ENCODE data around the gene BCAS1. TPM values are rescaled to one million over a fixed set of nuclear protein-coding genes. Genes with fewer than 3 reads are reported as not detected.

Gene BCAS1
- total and polyA plus RNA-seq, 2 experiments from 2014 or later = not detected

DNA sequence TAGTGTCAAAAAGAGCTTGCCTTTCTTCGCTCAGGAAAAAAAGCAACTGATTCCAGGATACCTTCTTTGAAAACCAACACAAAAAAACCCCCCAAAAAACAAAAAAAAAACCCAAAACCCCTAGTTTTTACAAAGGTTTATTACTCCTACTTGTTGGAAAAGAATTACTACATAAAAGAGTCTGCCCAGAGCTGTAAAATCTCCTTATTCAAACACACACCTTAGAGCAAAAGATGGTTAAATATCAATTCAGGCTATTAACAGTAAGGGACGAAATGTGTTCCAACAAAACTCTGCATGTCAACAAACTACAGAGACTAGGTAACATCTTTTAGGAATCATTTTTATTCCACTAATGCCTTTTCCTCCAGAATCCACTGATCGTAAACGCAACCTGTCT, 42.7 kb downstream of the BCAS1 start:
- no peaks in the 10 kb centered on the region for H3K9me3 ChIP-seq (ENCODE audit: low read depth)
- no peak for TF ChIP-seq CTCF (IDR thresholded peaks at IDR 0.05; ENCODE audit: low read depth, low read length)

DNA sequence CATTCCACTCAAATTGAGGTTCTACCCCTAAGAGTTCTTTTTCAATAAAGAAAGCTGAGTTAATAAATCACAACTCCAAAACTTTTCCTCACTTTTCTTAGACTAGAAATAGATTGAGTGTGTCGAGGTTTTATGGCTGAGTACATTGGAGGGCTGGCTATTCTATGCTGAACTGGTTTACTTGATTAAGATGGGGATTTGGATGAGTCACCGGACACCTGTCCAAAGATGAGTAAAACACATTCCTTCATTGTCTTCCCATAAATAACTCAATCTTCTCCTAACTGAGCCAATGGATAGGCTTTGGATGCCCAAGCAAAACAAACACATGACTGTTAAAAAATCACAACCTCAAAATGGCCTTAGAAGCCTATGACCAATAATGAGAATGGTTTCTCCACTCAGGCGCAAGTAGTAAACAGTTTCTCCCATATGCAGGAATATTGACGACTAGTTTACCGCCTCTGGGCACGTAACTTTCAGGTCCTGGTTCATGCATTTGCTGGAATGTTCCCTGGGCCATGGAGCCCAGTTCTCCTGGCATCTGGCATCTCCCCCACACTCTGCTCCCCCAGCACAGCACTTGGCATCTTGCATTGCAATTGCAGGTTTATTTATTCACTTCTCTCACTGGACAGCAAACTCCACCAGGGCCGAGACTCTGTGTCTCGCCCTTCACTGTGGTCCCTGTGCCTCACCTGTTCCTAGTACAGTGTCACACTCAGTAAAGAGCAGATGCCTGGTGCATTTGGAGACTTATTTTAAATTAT, 43.9 kb downstream of the BCAS1 start:
- Histone ChIP-seq H3K36me3 (no peaks in the 10 kb centered on the region), H3K9me3 (ENCODE audit: low read depth) (no peaks in the 10 kb centered on the region), H3K27me3 (no peaks in the 10 kb centered on the region), H3K27ac (no peak overlapping the region), H3K4me3 (no peak overlapping the region), H3K4me1 (ENCODE audit: low read depth) (no peaks in the 10 kb centered on the region)
- DNase-seq (ENCODE audit: low read depth in 1 of 2, low spot score in 1 of 2) = no peak
- no peak for TF ChIP-seq CTCF (IDR thresholded peaks at IDR 0.05; ENCODE audit: low read depth, low read length)

More for the DNA sequence above, 42.7 kb downstream of the BCAS1 start:
- Histone ChIP-seq H3K27me3 (no peaks in the 10 kb centered on the region), H3K27ac (no peak overlapping the region), H3K36me3 (no peaks in the 10 kb centered on the region), H3K4me3 (no peak overlapping the region), H3K4me1 (ENCODE audit: low read depth) (no peaks in the 10 kb centered on the region)
- DNase-seq (ENCODE audit: low read depth in 1 of 2, low spot score in 1 of 2) = no peak

GRCh38 chr20:54025251-54025771, 45.1 kb downstream of the BCAS1 start:
- DNase-seq (ENCODE audit: low read depth in 1 of 2, low spot score in 1 of 2) = peak in 1 of 2 donors; percentile 48
- Histone ChIP-seq H3K27ac (no peak overlapping the region), H3K27me3 (no peaks in the 10 kb centered on the region), H3K9me3 (ENCODE audit: low read depth) (no peaks in the 10 kb centered on the region), H3K36me3 (no peaks in the 10 kb centered on the region), H3K4me1 (ENCODE audit: low read depth) (no peaks in the 10 kb centered on the region), H3K4me3 (no peak overlapping the region)
- no peak for TF ChIP-seq CTCF (IDR thresholded peaks at IDR 0.05; ENCODE audit: low read depth, low read length)

GRCh38 chr20:54023406-54023805, 47.0 kb downstream of the BCAS1 start:
- no peaks in the 10 kb centered on the region for H3K36me3 ChIP-seq
- no peaks in the 10 kb centered on the region for H3K9me3 ChIP-seq (ENCODE audit: low read depth)
- DNase-seq (ENCODE audit: low read depth in 1 of 2, low spot score in 1 of 2) = no peak
- no peak overlapping the region for H3K4me3 ChIP-seq
- no peak overlapping the region for H3K27ac ChIP-seq
- no peaks in the 10 kb centered on the region for H3K27me3 ChIP-seq
- TF ChIP-seq CTCF (IDR thresholded peaks at IDR 0.05; ENCODE audit: low read depth, low read length) = no peak
- H3K4me1 ChIP-seq (ENCODE audit: low read depth) = no peaks in the 10 kb centered on the region

GRCh38 chr20:54021446-54022235, 48.8 kb downstream of the BCAS1 start:
- Histone ChIP-seq H3K27ac (no peak overlapping the region), H3K27me3 (no peaks in the 10 kb centered on the region), H3K4me3 (no peak overlapping the region), H3K4me1 (ENCODE audit: low read depth) (no peaks in the 10 kb centered on the region), H3K9me3 (ENCODE audit: low read depth) (no peaks in the 10 kb centered on the region), H3K36me3 (no peaks in the 10 kb centered on the region)
- no peak for DNase-seq (ENCODE audit: low read depth in 1 of 2, low spot score in 1 of 2)
- no peak for TF ChIP-seq CTCF (IDR thresholded peaks at IDR 0.05; ENCODE audit: low read depth, low read length)

Data from cardiac muscle cell (in vitro differentiated cells and primary cell).